ENCODE data around the gene CATSPERB. TPM values are rescaled to one million over a fixed set of nuclear protein-coding genes. Genes with fewer than 3 reads are reported as not detected.
"Not testable (repeated sequence)": the region's sequence is repeated elsewhere in the genome, so short reads cannot be mapped to it uniquely, and the experiment has no call there.

Gene CATSPERB
- total and polyA plus RNA-seq, 11 donors = 0.04 to 1.3 (median 0.26) TPM; not detected in 3

- TF ChIP-seq, protein P1, sequence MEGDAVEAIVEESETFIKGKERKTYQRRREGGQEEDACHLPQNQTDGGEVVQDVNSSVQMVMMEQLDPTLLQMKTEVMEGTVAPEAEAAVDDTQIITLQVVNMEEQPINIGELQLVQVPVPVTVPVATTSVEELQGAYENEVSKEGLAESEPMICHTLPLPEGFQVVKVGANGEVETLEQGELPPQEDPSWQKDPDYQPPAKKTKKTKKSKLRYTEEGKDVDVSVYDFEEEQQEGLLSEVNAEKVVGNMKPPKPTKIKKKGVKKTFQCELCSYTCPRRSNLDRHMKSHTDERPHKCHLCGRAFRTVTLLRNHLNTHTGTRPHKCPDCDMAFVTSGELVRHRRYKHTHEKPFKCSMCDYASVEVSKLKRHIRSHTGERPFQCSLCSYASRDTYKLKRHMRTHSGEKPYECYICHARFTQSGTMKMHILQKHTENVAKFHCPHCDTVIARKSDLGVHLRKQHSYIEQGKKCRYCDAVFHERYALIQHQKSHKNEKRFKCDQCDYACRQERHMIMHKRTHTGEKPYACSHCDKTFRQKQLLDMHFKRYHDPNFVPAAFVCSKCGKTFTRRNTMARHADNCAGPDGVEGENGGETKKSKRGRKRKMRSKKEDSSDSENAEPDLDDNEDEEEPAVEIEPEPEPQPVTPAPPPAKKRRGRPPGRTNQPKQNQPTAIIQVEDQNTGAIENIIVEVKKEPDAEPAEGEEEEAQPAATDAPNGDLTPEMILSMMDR (IDR thresholded peaks at IDR 0.05) = no peak
- no peak for TF ChIP-seq POLR2A (IDR thresholded peaks at IDR 0.05)
- WGBS, 4 donors = 65 to 78% (median 70%) methylated on average over 2 of the region's 2 CpGs
- no peak for ATAC-seq
- intact Hi-C loops (cut with DNase I) = no loop called here
- Histone ChIP-seq H3K27ac (no peak overlapping the region), H3K9me3 (no peaks in the 10 kb centered on the region), H3K36me3 (no peaks in the 10 kb centered on the region), H3K4me1 (no peaks in the 10 kb centered on the region), H3K27me3 (no peaks in the 10 kb centered on the region), H3K4me3 (no peak overlapping the region)
- DNase-seq = no peak
Measured at GRCh38 chr14:91744068-91744480, 12.2 kb upstream of the CATSPERB start.

DNA sequence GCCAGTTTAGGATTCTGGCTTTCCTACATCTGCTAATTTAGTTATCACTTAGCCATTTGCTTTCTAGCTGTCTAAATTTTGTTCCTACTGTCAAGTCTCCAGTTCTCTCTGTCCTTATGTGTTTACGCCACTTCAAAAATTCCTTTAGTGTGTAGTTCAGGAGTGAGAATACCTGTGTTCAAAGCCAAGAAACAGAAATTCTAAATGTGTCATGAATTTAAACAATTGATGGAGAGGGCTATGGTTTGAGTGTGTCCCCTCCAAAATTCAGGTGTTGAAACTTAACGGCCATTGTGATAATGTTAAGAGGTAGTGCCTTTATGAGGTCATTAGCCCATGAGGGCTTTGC lies 11.4 kb upstream of the CATSPERB start:
- Histone ChIP-seq H3K4me1 (no peaks in the 10 kb centered on the region), H3K9me3 (no peaks in the 10 kb centered on the region), H3K36me3 (no peaks in the 10 kb centered on the region), H3K27me3 (no peaks in the 10 kb centered on the region), H3K4me3 (no peak overlapping the region), H3K27ac (no peak overlapping the region)
- ATAC-seq = no peak
- no peak for DNase-seq
- WGBS, 4 donors = 83 to 89% (median 85%) methylated on average over 2 of the region's 2 CpGs
- intact Hi-C loops (cut with DNase I) = no loop called here
- TF ChIP-seq, protein P1 (IDR thresholded peaks at IDR 0.05) = no peak
- no peak for TF ChIP-seq POLR2A (IDR thresholded peaks at IDR 0.05)

GRCh38 chr14:91742621-91743304 lies 10.9 kb upstream of the CATSPERB start:
- TF ChIP-seq POLR2A (IDR thresholded peaks at IDR 0.05) = no peak
- TF ChIP-seq, protein P1 (IDR thresholded peaks at IDR 0.05) = no peak
- no peaks in the 10 kb centered on the region for H3K9me3 ChIP-seq
- ATAC-seq (no peak), DNase-seq (no peak)
- 69 to 79% (median 75%) methylated on average over 1 of the region's 1 CpG for WGBS, 4 donors
- H3K4me1 ChIP-seq = no peaks in the 10 kb centered on the region
- H3K27ac ChIP-seq = no peak overlapping the region
- intact Hi-C loops (cut with DNase I) = no loop called here
- no peaks in the 10 kb centered on the region for H3K36me3 ChIP-seq
- no peaks in the 10 kb centered on the region for H3K27me3 ChIP-seq
- H3K4me3 ChIP-seq = no peak overlapping the region

DNA sequence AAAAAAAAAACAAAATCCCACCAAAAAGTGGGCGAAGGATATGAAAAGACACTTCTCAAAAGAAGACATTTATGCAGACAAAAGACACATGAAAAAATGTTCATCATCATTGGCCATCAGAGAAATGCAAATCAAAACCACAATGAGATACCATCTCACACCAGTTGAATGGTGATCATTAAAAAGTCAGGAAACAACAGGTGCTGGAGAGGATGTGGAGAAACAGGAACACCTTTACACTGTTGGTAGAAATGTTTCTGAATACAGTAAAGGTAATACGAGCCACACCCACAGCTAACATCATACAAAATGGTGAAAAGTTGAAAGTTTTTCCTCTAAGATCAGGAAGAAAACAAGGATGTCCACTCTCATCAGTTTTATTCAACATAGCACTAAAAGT lies 8.0 kb upstream of the CATSPERB start:
- H3K36me3 ChIP-seq; H3K4me3 ChIP-seq; H3K27me3 ChIP-seq; DNase-seq; intact Hi-C loops (cut with DNase I); ATAC-seq; H3K9me3 ChIP-seq; H3K4me1 ChIP-seq; H3K27ac ChIP-seq: not testable (repeated sequence)
- 79 to 89% (median 85%) methylated on average over 2 of the region's 2 CpGs for WGBS, 4 donors

DNA sequence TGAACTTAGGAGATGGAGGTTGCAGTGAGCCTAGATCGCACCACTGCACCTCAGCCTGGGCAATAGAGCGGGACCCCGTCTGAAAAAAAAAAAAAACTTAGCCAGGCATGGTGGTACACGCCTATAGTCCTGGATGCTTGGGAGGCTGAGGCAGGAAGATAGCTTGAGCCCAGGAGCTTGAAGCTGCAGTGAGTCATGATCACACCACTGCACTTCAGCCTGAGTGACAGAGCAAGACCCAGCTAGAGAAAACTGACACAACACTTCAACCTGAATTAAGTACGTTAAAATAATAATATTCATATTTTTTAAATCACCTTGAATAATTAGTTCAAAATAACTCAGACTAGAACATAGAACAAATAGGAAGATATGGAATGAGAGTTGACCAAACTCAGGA lies 5.7 kb upstream of the CATSPERB start:
- H3K9me3 ChIP-seq = no peaks in the 10 kb centered on the region
- DNase-seq (no peak), ATAC-seq (no peak)
- TF ChIP-seq, protein P1 (IDR thresholded peaks at IDR 0.05) = no peak
- TF ChIP-seq POLR2A (IDR thresholded peaks at IDR 0.05) = no peak
- no peak overlapping the region for H3K4me3 ChIP-seq
- H3K4me1 ChIP-seq = no peaks in the 10 kb centered on the region
- H3K27ac ChIP-seq = no peak overlapping the region
- 86 to 93% (median 90%) methylated on average over 5 of the region's 5 CpGs for WGBS, 4 donors
- intact Hi-C loops (cut with DNase I) = no loop called here
- H3K27me3 ChIP-seq = no peaks in the 10 kb centered on the region
- no peaks in the 10 kb centered on the region for H3K36me3 ChIP-seq

All from heart left ventricle (tissue), 16 donors.